ENCODE results near the gene COX7B. TPM values are rescaled to one million over a fixed set of nuclear protein-coding genes. Genes with fewer than 3 reads are reported as not detected.

COX7B gene
- total RNA-seq, 1 experiment from 2014 or later: 245 TPM

DNA sequence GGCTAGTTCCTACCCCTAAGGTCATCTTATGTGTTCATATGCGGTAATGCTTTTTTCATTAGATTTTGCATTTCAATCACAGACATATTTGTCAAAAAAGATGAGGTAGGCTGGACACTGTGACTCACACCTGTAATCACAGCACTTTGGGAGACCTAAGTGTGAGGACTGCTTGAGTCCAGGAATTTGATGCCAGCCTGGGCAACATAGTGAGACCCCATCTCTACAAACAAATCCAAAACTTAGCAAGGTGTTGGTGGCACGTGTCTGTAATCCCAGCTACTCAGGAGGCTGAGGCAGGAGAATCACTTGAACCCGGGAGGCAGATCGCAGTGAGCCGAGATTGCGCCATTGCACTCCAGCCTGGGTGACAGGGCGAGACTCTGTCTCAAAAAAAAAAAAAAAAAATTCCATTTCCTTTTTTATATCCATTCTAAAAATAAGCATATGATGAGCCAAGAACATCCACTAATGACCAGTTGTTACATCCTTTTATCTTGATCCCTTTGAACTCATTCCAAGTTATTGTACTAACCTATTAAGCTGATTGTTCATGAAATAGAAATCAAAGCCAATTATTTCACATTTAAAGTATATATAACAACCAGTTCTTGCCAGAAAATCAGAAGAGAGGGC, 46.8 kb downstream of the COX7B start:
- Mint-ChIP-seq H3K27ac (ENCODE audit: low read depth, unreplicated experiment) (no peak overlapping the region), H3K9me3 (ENCODE audit: unreplicated experiment) (peaks cover 7% of the 10 kb centered on the region), H3K27me3 (ENCODE audit: insufficient read depth, unreplicated experiment) (no peaks in the 10 kb centered on the region), H3K4me1 (ENCODE audit: insufficient read depth, unreplicated experiment) (no peaks in the 10 kb centered on the region), H3K4me3 (ENCODE audit: unreplicated experiment) (no peak overlapping the region), H3K36me3 (ENCODE audit: insufficient read depth, unreplicated experiment) (no peaks in the 10 kb centered on the region)
- BruUV-seq (replicated peaks): no TSS peak
- ChIA-PET POLR2A (interaction anchor here (0.6 kb wide), 1 partner anchor 51 kb away, joined by 4 read pairs; the partner anchor contains the start of gene MAGT1), CTCF (interaction anchor here (0.6 kb wide), 1 partner anchor 174 kb away, joined by 5 read pairs; no protein-coding TSS in a partner anchor)
- intact Hi-C loops (cut with micrococcal nuclease): no loop called here
- no peak for DNase-seq (ENCODE audit: unreplicated experiment)
- TF ChIP-seq, protein P1, sequence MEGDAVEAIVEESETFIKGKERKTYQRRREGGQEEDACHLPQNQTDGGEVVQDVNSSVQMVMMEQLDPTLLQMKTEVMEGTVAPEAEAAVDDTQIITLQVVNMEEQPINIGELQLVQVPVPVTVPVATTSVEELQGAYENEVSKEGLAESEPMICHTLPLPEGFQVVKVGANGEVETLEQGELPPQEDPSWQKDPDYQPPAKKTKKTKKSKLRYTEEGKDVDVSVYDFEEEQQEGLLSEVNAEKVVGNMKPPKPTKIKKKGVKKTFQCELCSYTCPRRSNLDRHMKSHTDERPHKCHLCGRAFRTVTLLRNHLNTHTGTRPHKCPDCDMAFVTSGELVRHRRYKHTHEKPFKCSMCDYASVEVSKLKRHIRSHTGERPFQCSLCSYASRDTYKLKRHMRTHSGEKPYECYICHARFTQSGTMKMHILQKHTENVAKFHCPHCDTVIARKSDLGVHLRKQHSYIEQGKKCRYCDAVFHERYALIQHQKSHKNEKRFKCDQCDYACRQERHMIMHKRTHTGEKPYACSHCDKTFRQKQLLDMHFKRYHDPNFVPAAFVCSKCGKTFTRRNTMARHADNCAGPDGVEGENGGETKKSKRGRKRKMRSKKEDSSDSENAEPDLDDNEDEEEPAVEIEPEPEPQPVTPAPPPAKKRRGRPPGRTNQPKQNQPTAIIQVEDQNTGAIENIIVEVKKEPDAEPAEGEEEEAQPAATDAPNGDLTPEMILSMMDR (IDR thresholded peaks at IDR 0.05; ENCODE audit: unreplicated experiment): no peak

DNA sequence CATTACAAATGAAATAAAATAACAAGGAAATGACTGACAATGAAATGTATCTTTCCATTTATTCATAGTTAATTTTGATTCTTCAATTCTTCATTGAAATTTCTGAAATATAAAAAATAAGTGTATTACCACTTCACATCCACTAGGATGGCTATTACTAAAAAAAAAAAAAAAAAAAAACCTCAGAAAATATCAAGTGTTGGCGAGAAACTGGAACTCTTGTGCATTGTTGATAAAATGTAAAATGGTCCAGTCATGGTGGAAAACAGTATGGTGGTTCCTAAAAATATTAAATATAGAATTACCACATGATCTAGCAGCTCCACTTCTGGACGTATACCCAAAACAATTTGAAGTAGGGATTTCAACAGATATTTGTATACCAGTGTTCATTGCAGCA, 47.3 kb downstream of the COX7B start:
- H3K36me3 Mint-ChIP-seq (ENCODE audit: insufficient read depth, unreplicated experiment): no peaks in the 10 kb centered on the region
- BruUV-seq (replicated peaks): no TSS peak
- POLR2A ChIA-PET: interaction anchor here (0.6 kb wide), 1 partner anchor 51 kb away, joined by 4 read pairs; the partner anchor contains the start of gene MAGT1
- DNase-seq (ENCODE audit: unreplicated experiment): no peak
- intact Hi-C loops (cut with micrococcal nuclease): no loop called here
- H3K4me3 Mint-ChIP-seq (ENCODE audit: unreplicated experiment): no peak overlapping the region
- H3K9me3 Mint-ChIP-seq (ENCODE audit: unreplicated experiment): peaks cover 7% of the 10 kb centered on the region
- no peaks in the 10 kb centered on the region for H3K27me3 Mint-ChIP-seq (ENCODE audit: insufficient read depth, unreplicated experiment)
- CTCF ChIA-PET: interaction anchor here (0.6 kb wide), 2 partner anchors 174 to 354 kb away, joined by 3 to 5 read pairs; no protein-coding TSS in a partner anchor
- TF ChIP-seq, protein P1 (IDR thresholded peaks at IDR 0.05; ENCODE audit: unreplicated experiment): no peak
- H3K27ac Mint-ChIP-seq (ENCODE audit: low read depth, unreplicated experiment): no peak overlapping the region
- H3K4me1 Mint-ChIP-seq (ENCODE audit: insufficient read depth, unreplicated experiment): no peaks in the 10 kb centered on the region

- intact Hi-C loops (cut with micrococcal nuclease): no loop called here
- DNase-seq (ENCODE audit: unreplicated experiment): no peak
- ChIA-PET CTCF (interaction anchor here (0.6 to 1.0 kb wide), 3 partner anchors 25 to 76 kb away, joined by 3 read pairs; no protein-coding TSS in a partner anchor), POLR2A (no interaction called here)
- Mint-ChIP-seq H3K36me3 (ENCODE audit: insufficient read depth, unreplicated experiment) (no peaks in the 10 kb centered on the region), H3K4me3 (ENCODE audit: unreplicated experiment) (no peak overlapping the region), H3K27me3 (ENCODE audit: insufficient read depth, unreplicated experiment) (no peaks in the 10 kb centered on the region), H3K9me3 (ENCODE audit: unreplicated experiment) (peaks cover 7% of the 10 kb centered on the region), H3K27ac (ENCODE audit: low read depth, unreplicated experiment) (no peak overlapping the region), H3K4me1 (ENCODE audit: insufficient read depth, unreplicated experiment) (no peaks in the 10 kb centered on the region)
- TF ChIP-seq, protein P1 (IDR thresholded peaks at IDR 0.05; ENCODE audit: unreplicated experiment): no peak
- no TSS peak for BruUV-seq (replicated peaks)
These were observed 50.6 kb downstream of the COX7B start for GRCh38 chrX:77949840-77950239.

- CTCF ChIA-PET: no interaction called here
- Mint-ChIP-seq H3K36me3 (ENCODE audit: insufficient read depth, unreplicated experiment) (no peaks in the 10 kb centered on the region), H3K4me3 (ENCODE audit: unreplicated experiment) (no peak overlapping the region), H3K27me3 (ENCODE audit: insufficient read depth, unreplicated experiment) (no peaks in the 10 kb centered on the region), H3K4me1 (ENCODE audit: insufficient read depth, unreplicated experiment) (no peaks in the 10 kb centered on the region), H3K9me3 (ENCODE audit: unreplicated experiment) (peaks cover 2% of the 10 kb centered on the region), H3K27ac (ENCODE audit: low read depth, unreplicated experiment) (no peak overlapping the region)
- intact Hi-C loops (cut with micrococcal nuclease): no loop called here
- TF ChIP-seq, protein P1 (IDR thresholded peaks at IDR 0.05; ENCODE audit: unreplicated experiment): no peak
- POLR2A ChIA-PET: no interaction called here
- DNase-seq (ENCODE audit: unreplicated experiment): no peak
- BruUV-seq (replicated peaks): no TSS peak
These were observed 52.9 kb downstream of the COX7B start for GRCh38 chrX:77952173-77952572.

Measured in MCF 10A (cell line).